GM18511 (cell line): Measurements from ENCODE around the gene TNFSF15.

Experiments
- ATAC-seq: cut with Tn5 transposase; IDR thresholded peaks from one replicate; pipeline ENCODE4 v1.9.1; 2021; ENCODE audit warnings: mild to moderate bottlenecking, moderate library complexity; ENCODE audit not compliant: unreplicated experiment

The TNFSF15 gene

GRCh38 chr9:114805670-114806525 lies at the start of gene TNFSF15:
Gene TNFSF15 (minus strand): TSS chr9:114806039. CDS start chr9:114806012, 27 bp downstream.
- peak; percentile 95 for ATAC-seq

GRCh38 chr9:114855488-114855887 lies 49.6 kb upstream of the TNFSF15 start:
- no peak for ATAC-seq

GRCh38 chr9:114854736-114855355 lies 49.0 kb upstream of the TNFSF15 start:
- no peak for ATAC-seq

- no peak for ATAC-seq
Measured at GRCh38 chr9:114853071-114853855, 47.4 kb upstream of the TNFSF15 start.

GRCh38 chr9:114852050-114852594 lies 46.3 kb upstream of the TNFSF15 start:
- no peak for ATAC-seq

GRCh38 chr9:114851306-114851705 lies 45.5 kb upstream of the TNFSF15 start:
- no peak for ATAC-seq

GRCh38 chr9:114850871-114851270 lies 45.0 kb upstream of the TNFSF15 start:
- ATAC-seq, result no peak

- no peak for ATAC-seq
Measured at GRCh38 chr9:114849450-114849849, 43.6 kb upstream of the TNFSF15 start.

- no peak for ATAC-seq
Measured at GRCh38 chr9:114847492-114848417, 41.9 kb upstream of the TNFSF15 start.

- no peak for ATAC-seq
Measured at GRCh38 chr9:114845373-114845772, 39.5 kb upstream of the TNFSF15 start.

- ATAC-seq, result no peak
Measured at GRCh38 chr9:114844766-114845165, 38.9 kb upstream of the TNFSF15 start.

- ATAC-seq, result no peak
Measured at GRCh38 chr9:114837923-114838322, 32.1 kb upstream of the TNFSF15 start.

GRCh38 chr9:114836769-114837168 lies 30.9 kb upstream of the TNFSF15 start:
- no peak for ATAC-seq

GRCh38 chr9:114834386-114834785 lies 28.5 kb upstream of the TNFSF15 start:
- ATAC-seq, result no peak

GRCh38 chr9:114830546-114830945 lies 24.7 kb upstream of the TNFSF15 start:
- ATAC-seq, result no peak

- no peak for ATAC-seq
Measured at GRCh38 chr9:114829574-114830440, 24.0 kb upstream of the TNFSF15 start.

GRCh38 chr9:114828303-114828650 lies 22.4 kb upstream of the TNFSF15 start:
- no peak for ATAC-seq

- ATAC-seq, result no peak
Measured at GRCh38 chr9:114827641-114828302, 21.9 kb upstream of the TNFSF15 start.

GRCh38 chr9:114826431-114826830 lies 20.6 kb upstream of the TNFSF15 start:
- no peak for ATAC-seq
